Fibroblast of skin of back (primary cell): ENCODE measurements around the gene PSMD3.
"Not testable (repeated sequence)": the region's sequence is repeated elsewhere in the genome, so short reads cannot be mapped to it uniquely, and the experiment has no call there.

ENCODE experiments used
- DNase-seq: peaks from one replicate; pipeline ENCODE4 v3.0.0-alpha.2; 2013

PSMD3 gene

GRCh38 chr17:39997543-39997942 is 16.9 kb downstream of the PSMD3 start:
- no peak for DNase-seq

GRCh38 chr17:39999067-39999466 is 18.5 kb downstream of the PSMD3 start:
- no peak for DNase-seq

GRCh38 chr17:40000161-40000560 is 19.6 kb downstream of the PSMD3 start:
- DNase-seq, result no peak

GRCh38 chr17:40001335-40001734 is 20.7 kb downstream of the PSMD3 start:
- not testable (repeated sequence) for DNase-seq

- DNase-seq, result no peak
Measured at GRCh38 chr17:40004072-40004471, 23.5 kb downstream of the PSMD3 start.

GRCh38 chr17:40004712-40005111 is 24.1 kb downstream of the PSMD3 start:
- no peak for DNase-seq

- no peak for DNase-seq
Measured at GRCh38 chr17:40005520-40005919, 24.9 kb downstream of the PSMD3 start.

- DNase-seq, result not testable (repeated sequence)
Measured at GRCh38 chr17:40010946-40011500, 30.4 kb downstream of the PSMD3 start.

GRCh38 chr17:40012017-40012647 is 31.5 kb downstream of the PSMD3 start:
- DNase-seq, result not testable (repeated sequence)

GRCh38 chr17:40014375-40014980 is 33.9 kb downstream of the PSMD3 start:
- no peak for DNase-seq

GRCh38 chr17:40015005-40015997 is 34.7 kb downstream of the PSMD3 start, which contains the start of gene CSF3:
Gene CSF3, plus strand, starts transcription at chr17:40015440. Its CDS starts 35 bp downstream, at chr17:40015475.
- no peak for DNase-seq

- no peak for DNase-seq
Measured at GRCh38 chr17:40015998-40016985, 35.7 kb downstream of the PSMD3 start.

GRCh38 chr17:40017422-40018080 is 36.9 kb downstream of the PSMD3 start:
- no peak for DNase-seq

- no peak for DNase-seq
Measured at GRCh38 chr17:40018211-40019121, 37.9 kb downstream of the PSMD3 start.

- DNase-seq, result peak; percentile 60
Measured at GRCh38 chr17:40019140-40019991, 38.8 kb downstream of the PSMD3 start.

- no peak for DNase-seq
Measured at GRCh38 chr17:40020146-40020545, 39.5 kb downstream of the PSMD3 start.

GRCh38 chr17:40021451-40021971 is 40.9 kb downstream of the PSMD3 start:
- peak; percentile 87 for DNase-seq

- no peak for DNase-seq
Measured at GRCh38 chr17:40022497-40022896, 41.9 kb downstream of the PSMD3 start.
